NCI-H226 (cell line): ENCODE measurements around the gene ELAC2.
"Not testable (repeated sequence)": the region's sequence is repeated elsewhere in the genome, so short reads cannot be mapped to it uniquely, and the experiment has no call there.

Source experiments
- DNase-seq: peaks from one replicate; pipeline ENCODE4 v3.0.0-alpha.2; 2015

ELAC2 gene

GRCh38 chr17:12985431-12986293 is 32.2 kb downstream of the ELAC2 start:
- no peak for DNase-seq

- peak; percentile 24 for DNase-seq
These were observed 33.6 kb downstream of the ELAC2 start for GRCh38 chr17:12983991-12984884.

- no peak for DNase-seq
These were observed 35.6 kb downstream of the ELAC2 start for GRCh38 chr17:12982224-12982623.

- no peak for DNase-seq
These were observed 37.9 kb downstream of the ELAC2 start for GRCh38 chr17:12979826-12980500.

GRCh38 chr17:12979246-12979645 is 38.6 kb downstream of the ELAC2 start:
- no peak for DNase-seq

GRCh38 chr17:12978787-12979186 is 39.0 kb downstream of the ELAC2 start:
- not testable (repeated sequence) for DNase-seq

- no peak for DNase-seq
These were observed 40.6 kb downstream of the ELAC2 start for GRCh38 chr17:12977008-12977751.

GRCh38 chr17:12974005-12974531 is 43.8 kb downstream of the ELAC2 start:
- no peak for DNase-seq

GRCh38 chr17:12973496-12974004 is 44.3 kb downstream of the ELAC2 start:
- DNase-seq: no peak

GRCh38 chr17:12967962-12968361 is 49.9 kb downstream of the ELAC2 start:
- no peak for DNase-seq

- DNase-seq: no peak
These were observed 51.4 kb downstream of the ELAC2 start for GRCh38 chr17:12966413-12966812.

GRCh38 chr17:12965988-12966387 is 51.8 kb downstream of the ELAC2 start:
- no peak for DNase-seq

- no peak for DNase-seq
These were observed 53.0 kb downstream of the ELAC2 start for GRCh38 chr17:12964840-12965239.

- DNase-seq: no peak
These were observed 53.7 kb downstream of the ELAC2 start for GRCh38 chr17:12964162-12964561.

GRCh38 chr17:12963505-12963904 is 54.3 kb downstream of the ELAC2 start:
- DNase-seq: no peak

- DNase-seq: no peak
These were observed 56.2 kb downstream of the ELAC2 start for GRCh38 chr17:12961655-12962054.

GRCh38 chr17:12959441-12959840 is 58.4 kb downstream of the ELAC2 start:
- no peak for DNase-seq

- no peak for DNase-seq
These were observed 59.0 kb downstream of the ELAC2 start for GRCh38 chr17:12958786-12959185.

GRCh38 chr17:12955521-12955920 is 62.3 kb downstream of the ELAC2 start:
- no peak for DNase-seq

GRCh38 chr17:12953156-12953555 is 64.7 kb downstream of the ELAC2 start:
- DNase-seq: no peak

GRCh38 chr17:12952012-12952411 is 65.8 kb downstream of the ELAC2 start:
- DNase-seq: no peak

GRCh38 chr17:12947047-12947446 is 70.8 kb downstream of the ELAC2 start:
- DNase-seq: no peak
